HFF-Myc (cell line): ENCODE results near the gene PRPF40A.

ENCODE experiments used
- DNase-seq: peaks from one replicate; pipeline ENCODE4 v3.0.0-alpha.2; 2011; ENCODE audit warnings: low read depth; ENCODE audit errors: extremely low read depth
- H3K4me3 ChIP-seq: replicated peaks from 2 replicates; pipeline ENCODE4 v1.5.1; 2011; ENCODE audit warnings: low read depth, mild to moderate bottlenecking, control low read depth, low read length
- CTCF ChIP-seq: IDR thresholded peaks from 2 replicates; pipeline ENCODE4 v1.5.1; 2012; ENCODE audit warnings: mild to moderate bottlenecking, low read depth, low read length, control low read depth; ENCODE audit errors: missing control alignments

The PRPF40A gene

GRCh38 chr2:152644189-152644873 is 72.9 kb downstream of the PRPF40A start:
- no peak for TF ChIP-seq CTCF
- DNase-seq: no peak
- H3K4me3 ChIP-seq: no peak overlapping the region

- H3K4me3 ChIP-seq: no peak overlapping the region
- no peak for DNase-seq
- TF ChIP-seq CTCF: no peak
Observed at GRCh38 chr2:152638590-152638989, 78.7 kb downstream of the PRPF40A start.

- no peak for DNase-seq
- no peak for TF ChIP-seq CTCF
- H3K4me3 ChIP-seq: no peak overlapping the region
Observed at GRCh38 chr2:152638056-152638455, 79.2 kb downstream of the PRPF40A start.

- no peak for TF ChIP-seq CTCF
- DNase-seq: no peak
- H3K4me3 ChIP-seq: no peak overlapping the region
Observed at GRCh38 chr2:152637251-152637650, 80.0 kb downstream of the PRPF40A start.

- no peak overlapping the region for H3K4me3 ChIP-seq
- DNase-seq: no peak
- TF ChIP-seq CTCF: peak; percentile 82
Observed at GRCh38 chr2:152635635-152636298, 81.5 kb downstream of the PRPF40A start.

- TF ChIP-seq CTCF: no peak
- no peak for DNase-seq
- H3K4me3 ChIP-seq: no peak overlapping the region
Observed at GRCh38 chr2:152632736-152633135, 84.5 kb downstream of the PRPF40A start.
